HG03159 (cell line): ENCODE measurements around the gene ERCC6L2.
A peak's percentile ranks its signal among the peaks of the same experiment; 100 is the strongest.

ENCODE experiments used
- ATAC-seq: cut with Tn5 transposase; IDR thresholded peaks from one replicate; pipeline ENCODE4 v1.9.1; 2021; ENCODE audit warnings: mild to moderate bottlenecking, moderate library complexity; ENCODE audit not compliant: unreplicated experiment

The ERCC6L2 gene

DNA sequence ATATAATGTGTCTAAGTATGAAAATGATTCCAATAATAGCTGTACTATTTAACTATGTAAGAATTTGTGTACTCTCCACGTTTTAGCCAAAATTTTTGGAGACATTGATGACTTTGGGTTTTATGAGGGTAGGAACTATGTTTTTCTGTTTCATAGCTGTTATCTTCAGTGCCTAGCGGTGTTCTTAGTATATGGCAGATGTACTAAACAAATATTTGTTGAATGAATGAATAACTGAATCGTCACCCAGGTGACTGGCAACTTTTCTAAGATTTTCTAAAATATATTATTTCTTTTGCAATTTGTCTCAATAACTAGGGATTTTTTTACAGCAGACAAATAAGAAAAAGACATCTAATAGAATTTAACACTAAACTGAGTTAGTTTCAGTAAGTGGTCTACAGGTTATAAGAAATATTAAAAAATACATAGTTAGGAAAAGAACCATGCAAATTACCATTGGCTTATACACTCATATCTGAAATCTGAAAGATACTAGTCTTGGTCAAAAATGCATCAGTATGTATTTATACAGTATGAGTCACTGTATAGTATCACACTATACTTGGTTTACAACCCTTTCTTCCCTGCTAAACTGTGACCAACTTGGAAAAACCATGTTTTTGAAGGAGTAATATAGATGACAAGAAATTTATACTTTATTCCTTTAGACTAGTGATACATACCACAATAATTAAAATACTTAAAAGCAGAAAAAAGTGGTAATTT, 10.5 kb upstream of the ERCC6L2 start:
- ATAC-seq, result no peak

- ATAC-seq, result no peak
Measured at GRCh38 chr9:95870352-95870751, 5.1 kb upstream of the ERCC6L2 start.

- no peak for ATAC-seq
Measured at GRCh38 chr9:95870906-95871305, 4.6 kb upstream of the ERCC6L2 start.

DNA sequence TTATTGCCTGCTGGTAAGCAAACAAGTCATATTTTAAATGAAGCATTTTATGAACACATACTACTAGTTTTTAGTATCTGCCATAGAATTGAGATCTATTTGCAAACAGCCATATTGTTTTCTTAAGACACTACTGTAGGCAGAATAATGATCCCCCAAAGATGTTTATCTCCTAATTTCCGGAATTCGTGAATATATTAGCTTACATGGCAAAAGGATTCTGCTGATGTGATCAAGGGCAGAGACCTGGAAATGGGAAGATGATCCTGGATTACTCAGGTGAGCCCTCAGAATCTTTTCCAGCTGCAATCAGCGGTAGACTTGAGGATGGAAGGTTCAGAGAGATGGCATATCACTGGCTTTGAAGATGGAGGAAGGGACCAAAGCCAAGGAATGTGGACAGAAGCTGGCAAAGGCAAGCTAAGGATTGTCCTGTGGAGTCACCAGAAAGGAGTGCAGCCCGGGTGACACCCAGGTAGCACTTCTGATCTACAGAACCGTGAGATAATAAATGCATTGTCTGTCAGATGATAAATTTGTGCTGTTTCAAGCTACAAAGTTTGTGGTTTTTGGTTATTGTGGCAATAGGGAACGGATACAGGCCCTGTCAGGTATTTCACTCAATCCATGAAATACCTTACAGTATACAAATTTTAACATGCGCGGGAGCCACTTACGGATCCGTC, 1.0 kb upstream of the ERCC6L2 start:
- no peak for ATAC-seq

DNA sequence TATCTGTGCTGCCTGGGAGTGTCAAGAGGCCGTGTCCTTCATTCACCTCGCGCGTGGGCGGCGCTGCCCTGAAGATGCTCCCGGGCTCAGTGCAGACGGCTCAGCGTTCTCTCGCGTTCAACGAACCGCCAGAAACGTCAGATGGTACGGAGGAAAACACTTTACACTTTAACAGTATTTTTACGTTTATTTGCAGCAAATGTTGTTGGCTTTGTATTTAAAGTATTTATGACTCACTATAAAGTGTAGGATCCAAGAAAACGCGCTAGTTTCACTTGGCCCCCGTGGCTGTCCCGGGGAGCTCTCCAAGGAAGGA, 544 bp upstream of the ERCC6L2 start:
- peak; percentile 25 for ATAC-seq

GRCh38 chr9:95876138-95876444, 600 bp downstream of the ERCC6L2 start:
- no peak for ATAC-seq

- no peak for ATAC-seq
Measured at GRCh38 chr9:95876595-95876994, 1.1 kb downstream of the ERCC6L2 start.

DNA sequence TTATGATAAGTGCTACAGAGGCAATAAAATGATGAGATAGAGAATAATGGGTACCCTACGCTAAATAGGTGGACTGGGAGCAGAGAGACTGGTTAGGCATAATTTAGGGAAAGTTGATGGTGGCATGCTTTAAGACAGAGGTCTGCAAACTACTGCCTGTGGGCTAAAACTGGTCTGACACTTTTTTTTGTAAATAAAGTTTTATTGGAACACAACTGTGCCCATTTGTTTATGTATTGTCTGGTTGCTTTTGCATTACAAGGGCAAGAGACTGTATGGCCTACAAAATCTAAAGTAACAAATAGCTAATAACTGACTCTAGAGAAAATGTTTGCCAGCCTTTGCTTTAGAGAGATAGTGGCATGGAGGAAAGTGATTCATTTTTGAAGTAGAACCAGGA, 2.5 kb downstream of the ERCC6L2 start:
- ATAC-seq, result no peak

- no peak for ATAC-seq
Measured at GRCh38 chr9:95879591-95879990, 4.1 kb downstream of the ERCC6L2 start.

DNA sequence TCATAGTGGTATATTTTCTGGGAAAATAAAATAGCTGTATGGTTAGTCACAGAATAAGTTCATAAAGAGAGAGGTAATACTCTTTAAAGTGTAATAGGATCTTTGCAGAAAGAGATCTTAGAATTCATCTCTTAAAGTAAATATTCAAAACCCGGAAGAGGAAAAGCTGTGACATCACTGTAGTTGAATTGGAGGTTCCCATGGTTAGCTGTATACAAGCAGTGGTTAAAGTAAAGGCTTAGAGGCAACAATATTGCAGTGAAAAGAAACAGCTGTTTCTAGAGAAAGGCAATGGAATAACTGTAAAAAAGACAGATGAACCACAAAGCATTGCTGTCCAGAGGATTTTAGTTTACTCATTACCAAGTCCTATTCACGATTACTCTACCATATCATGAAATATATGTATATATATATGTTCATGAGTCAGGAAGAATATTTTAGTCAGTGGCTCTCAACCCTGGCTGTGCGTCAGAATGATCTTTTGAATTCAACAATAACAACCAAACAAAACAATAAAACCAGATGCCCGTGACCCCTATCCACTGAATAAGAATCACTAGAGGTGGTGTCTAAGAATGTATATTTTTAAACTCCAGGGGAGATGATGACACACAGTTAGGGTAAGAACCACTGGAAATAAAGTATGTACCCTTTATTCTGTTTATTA, 4.7 kb downstream of the ERCC6L2 start:
- ATAC-seq, result no peak

- ATAC-seq, result no peak
Measured at GRCh38 chr9:95887926-95888497, 12.5 kb downstream of the ERCC6L2 start.

DNA sequence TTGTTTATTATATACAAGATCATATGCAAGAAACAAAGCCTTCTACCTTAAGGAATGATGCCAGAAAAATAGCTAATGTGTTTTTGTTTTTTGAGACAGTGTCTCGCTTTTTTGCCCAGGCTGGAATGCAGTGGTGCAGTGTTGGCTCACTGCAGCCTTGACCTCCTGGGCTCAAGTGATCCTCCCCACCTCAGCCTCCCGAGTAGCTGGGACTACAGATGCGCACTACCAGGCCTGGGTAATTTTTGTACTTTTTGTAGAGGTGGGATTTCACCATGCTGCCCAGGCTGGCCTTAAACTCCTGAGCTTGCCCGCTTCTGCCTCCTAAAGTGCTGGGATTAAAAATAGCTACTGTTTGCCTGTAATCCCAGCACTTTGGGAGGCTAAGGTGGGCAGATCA, 15.1 kb downstream of the ERCC6L2 start:
- no peak for ATAC-seq

GRCh38 chr9:95891067-95891671, 15.7 kb downstream of the ERCC6L2 start:
- no peak for ATAC-seq

DNA sequence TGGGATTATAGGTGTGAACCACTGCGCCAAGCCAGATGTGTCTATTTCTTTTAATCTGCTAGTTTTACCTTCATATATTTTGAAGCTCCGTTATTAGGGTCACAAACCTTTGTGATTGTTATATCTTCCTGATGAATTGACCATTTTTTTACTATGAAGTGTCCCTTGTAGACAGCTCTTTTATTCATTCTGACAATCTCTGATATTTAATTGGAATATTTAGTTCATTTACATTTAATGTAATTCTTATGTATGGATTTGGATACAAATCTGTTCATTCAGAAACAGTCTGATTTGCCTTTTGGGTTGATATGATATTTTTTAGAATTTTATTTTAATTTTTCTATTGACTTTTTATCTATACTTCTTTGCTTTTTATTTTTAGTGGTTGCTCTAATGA, 17.2 kb downstream of the ERCC6L2 start:
- no peak for ATAC-seq

- no peak for ATAC-seq
Measured at GRCh38 chr9:95896580-95896979, 21.1 kb downstream of the ERCC6L2 start.

DNA sequence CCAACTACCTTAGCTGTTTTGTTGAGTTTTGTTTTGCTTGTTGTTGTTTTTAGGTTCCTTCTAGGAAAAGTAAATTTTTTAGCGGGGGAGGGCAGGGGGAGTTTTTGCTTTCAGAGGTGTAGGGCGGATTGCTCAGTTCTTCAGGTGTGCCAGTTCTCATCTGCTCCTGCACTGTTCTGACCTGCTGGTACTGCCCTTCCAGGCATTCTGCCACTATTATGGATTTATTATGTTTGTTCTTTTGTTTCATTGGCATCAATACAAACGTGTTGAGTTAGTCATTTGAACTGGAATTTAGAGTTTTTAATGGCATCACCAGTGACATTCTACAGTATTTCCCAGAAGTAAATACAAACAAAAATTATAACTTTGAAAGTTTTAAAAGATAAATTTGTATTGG, 26.0 kb downstream of the ERCC6L2 start:
- no peak for ATAC-seq

DNA sequence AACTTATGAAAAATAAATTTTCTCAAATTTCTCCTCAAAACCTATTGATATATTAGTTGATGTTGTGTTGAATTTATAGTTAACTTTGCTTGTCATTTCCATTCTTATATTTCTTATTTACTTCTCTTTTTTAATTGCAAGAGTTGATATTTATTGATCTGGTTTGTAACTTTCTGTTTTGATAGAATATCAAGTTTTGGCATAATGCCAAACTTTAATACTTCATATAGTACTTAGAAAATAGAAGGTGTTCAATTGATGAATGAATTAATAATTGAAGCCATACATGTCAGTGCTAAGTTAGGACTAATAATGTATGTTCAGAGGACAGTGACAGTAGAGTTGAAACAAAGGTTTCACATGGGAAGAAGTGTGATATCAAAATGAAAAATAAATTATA, 27.9 kb downstream of the ERCC6L2 start:
- ATAC-seq, result no peak

DNA sequence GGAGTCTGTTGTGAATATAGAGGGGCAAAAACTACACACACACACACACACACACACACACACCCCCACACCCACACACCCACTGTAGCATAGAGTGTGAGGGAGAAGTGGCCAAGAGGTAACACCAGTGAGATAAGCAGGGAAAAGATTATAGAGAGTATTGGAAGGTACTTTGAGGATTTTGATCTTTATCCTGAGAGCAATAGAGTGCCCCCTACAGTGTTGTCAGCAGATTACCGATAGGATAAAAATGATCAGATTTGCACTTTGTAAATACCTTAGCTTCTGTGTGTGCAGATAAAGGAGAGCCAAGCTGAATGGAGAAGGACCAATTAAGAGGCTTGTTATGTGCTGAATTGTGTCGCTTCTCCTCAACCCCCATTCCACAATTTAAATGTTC, 32.3 kb downstream of the ERCC6L2 start:
- ATAC-seq, result no peak

- ATAC-seq, result no peak
Measured at GRCh38 chr9:95910023-95910707, 34.7 kb downstream of the ERCC6L2 start.

DNA sequence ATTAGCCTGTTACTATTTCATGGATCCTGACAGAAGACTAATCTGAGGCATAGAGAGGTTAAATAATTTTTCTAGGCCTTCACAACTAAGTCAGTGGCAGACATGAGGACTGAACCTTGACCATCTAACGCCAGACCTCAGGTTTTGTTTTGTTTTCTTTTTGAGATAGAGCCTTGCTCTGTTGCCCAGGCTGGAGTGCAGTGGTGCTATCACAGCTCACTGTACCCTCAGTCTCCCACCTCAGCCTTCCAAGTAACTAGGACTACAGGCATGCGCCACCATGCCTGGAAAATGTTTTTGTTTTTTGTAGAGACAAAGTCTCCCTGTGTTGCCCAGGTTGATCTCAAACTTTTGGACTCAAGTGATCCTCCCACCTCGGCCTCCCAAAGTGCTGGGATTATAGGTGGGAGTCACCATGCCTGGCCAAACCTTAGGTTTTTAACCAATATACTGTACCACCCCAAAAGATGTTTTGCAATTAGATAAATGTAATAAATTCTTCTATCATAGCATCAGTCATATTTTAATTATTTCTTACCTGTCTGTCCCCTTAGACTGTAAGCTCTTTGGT, 35.4 kb downstream of the ERCC6L2 start:
- ATAC-seq, result no peak

DNA sequence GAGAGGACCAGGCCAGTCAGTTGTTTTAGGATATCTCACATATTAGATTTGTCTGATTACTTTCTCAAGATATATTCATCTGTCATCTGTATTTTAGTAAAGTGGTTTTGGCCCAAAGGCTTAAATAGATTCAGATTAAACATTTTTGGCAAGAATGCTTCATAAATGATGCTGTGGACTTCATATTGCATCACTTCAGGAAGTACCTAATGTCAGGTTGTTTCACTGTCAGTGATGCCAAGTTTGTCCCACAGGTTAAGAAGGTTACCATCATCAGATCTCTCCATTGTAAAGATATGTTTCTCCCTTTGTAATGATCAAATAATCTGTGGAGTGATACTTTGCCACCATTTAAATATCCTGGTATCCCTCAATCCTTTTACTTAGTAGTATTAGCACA, 37.3 kb downstream of the ERCC6L2 start:
- ATAC-seq, result no peak
